IMR-90 (cell line): ENCODE data around the gene TMEM95. TPM values are rescaled to one million over a fixed set of nuclear protein-coding genes. Genes with fewer than 3 reads are reported as not detected.

ENCODE experiments used
- ATAC-seq: fragments of 200-7000 bp; cut with Tn5 transposase; 2 replicates; pipeline ENCODE4 v1.9.1; 2020; ENCODE audit warnings: low read depth, mild to moderate bottlenecking, moderate library complexity
- BruUV-seq: library from RNA; stranded (reverse); fragments of 400-500 nt; replicated peaks from 2 replicates; lab custom pipeline; 2021; lab: Mats Ljungman, UMichigan
- CTCF ChIA-PET: fragments of 300-600 bp; formaldehyde crosslinking; extraction: SDS; loops from one replicate; lab custom pipeline; 2021; ENCODE audit warnings: antibody characterized with exemption; lab: Yijun Ruan, JAX
- POLR2A ChIA-PET: fragments of 300-600 bp; sonication (Branson Sonifier 250); formaldehyde crosslinking; loops from one replicate; lab custom pipeline; 2022; ENCODE audit warnings: antibody characterized with exemption; ENCODE audit not compliant: unreplicated experiment; lab: Charles Lee
- DNase-seq: peaks from one replicate; pipeline ENCODE4 v3.0.0; 2013
- H2AFZ ChIP-seq: replicated peaks from 2 replicates; pipeline ENCODE3; 2013; ENCODE audit warnings: low read length, mild to moderate bottlenecking; ENCODE audit not compliant: poor library complexity
- H2AK5ac ChIP-seq: 2 replicates; pipeline ENCODE4 v1.6.1; 2013; ENCODE audit warnings: low read depth, low read length, inconsistent platforms
- H2AK9ac ChIP-seq: replicated peaks from 2 replicates; pipeline ENCODE3; 2013; ENCODE audit warnings: mild to moderate bottlenecking, low read depth, low read length, moderate library complexity; ENCODE audit not compliant: poor library complexity
- H2BK120ac ChIP-seq: 2 replicates; pipeline ENCODE4 v1.6.1; 2013; ENCODE audit warnings: low read depth, low read length, inconsistent platforms
- H2BK15ac ChIP-seq: 3 replicates; pipeline ENCODE4 v1.6.1; 2013; ENCODE audit warnings: low read depth, low read length, inconsistent platforms
- H2BK20ac ChIP-seq: 2 replicates; pipeline ENCODE4 v1.6.1; 2013; ENCODE audit warnings: low read depth, mild to moderate bottlenecking, inconsistent platforms, low read length, moderate library complexity
- H2BK5ac ChIP-seq: 2 replicates; pipeline ENCODE4 v1.6.1; 2013; ENCODE audit warnings: mild to moderate bottlenecking, low read depth, low read length, inconsistent platforms; ENCODE audit not compliant: poor library complexity, severe bottlenecking
- H3K14ac ChIP-seq: replicated peaks from 2 replicates; pipeline ENCODE4 v1.6.1; 2013; ENCODE audit warnings: low read depth, low read length, inconsistent platforms
- H3K18ac ChIP-seq: 2 replicates; pipeline ENCODE4 v1.6.1; 2013; ENCODE audit warnings: low read depth, low read length, control low read depth
- H3K23ac ChIP-seq: 2 replicates; pipeline ENCODE4 v1.6.1; 2013; ENCODE audit warnings: low read depth, low read length, inconsistent platforms
- H3K27ac ChIP-seq: 2 replicates; pipeline ENCODE4 v1.5.1; 2013; ENCODE audit warnings: mild to moderate bottlenecking, control low read depth, low read length; ENCODE audit not compliant: insufficient read depth
- H3K27me3 ChIP-seq: 2 replicates; pipeline ENCODE4 v1.6.1; 2013; ENCODE audit warnings: low read length; ENCODE audit not compliant: control insufficient read depth, insufficient read depth
- H3K36me3 ChIP-seq: 2 replicates; pipeline ENCODE4 v1.6.1; 2013; ENCODE audit warnings: low read length, mixed read lengths; ENCODE audit not compliant: control insufficient read depth, insufficient read depth
- H3K4ac ChIP-seq: 2 replicates; pipeline ENCODE4 v1.6.1; 2013; ENCODE audit warnings: low read depth, low read length, inconsistent platforms
- H3K4me1 ChIP-seq: 2 replicates; pipeline ENCODE4 v1.6.1; 2013; ENCODE audit warnings: low read length, mixed read lengths; ENCODE audit not compliant: control insufficient read depth, insufficient read depth
- H3K4me2 ChIP-seq: 2 replicates; pipeline ENCODE4 v1.6.1; 2013; ENCODE audit warnings: low read depth, mild to moderate bottlenecking, control low read depth, low read length, moderate library complexity
- H3K4me3 ChIP-seq: 2 replicates; pipeline ENCODE4 v1.5.1; 2013; ENCODE audit warnings: low read depth, mild to moderate bottlenecking, control low read depth, low read length, moderate library complexity; ENCODE audit not compliant: insufficient read depth
- H3K56ac ChIP-seq: 2 replicates; pipeline ENCODE4 v1.6.1; 2013; ENCODE audit warnings: low read length, inconsistent platforms; ENCODE audit not compliant: insufficient read depth; ENCODE audit errors: extremely low read depth
- H3K79me1 ChIP-seq, 2 experiments: 2 replicates each; pipeline ENCODE4 v1.6.1; 2013; ENCODE audit warnings: low read length in 2 of 2, inconsistent platforms in 1 of 2, low read depth in 1 of 2
- H3K9ac ChIP-seq: 2 replicates; pipeline ENCODE4 v1.6.1; 2013; ENCODE audit warnings: low read depth, low read length, control low read depth
- H3K9me1 ChIP-seq: 2 replicates; pipeline ENCODE4 v1.6.1; 2013; ENCODE audit warnings: low read length, inconsistent platforms; ENCODE audit not compliant: insufficient read depth
- H3K9me3 ChIP-seq: 2 replicates; pipeline ENCODE4 v1.6.1; 2013; ENCODE audit warnings: low read length; ENCODE audit not compliant: control insufficient read depth, insufficient read depth
- H4K20me1 ChIP-seq: 2 replicates; pipeline ENCODE4 v1.6.1; 2013; ENCODE audit warnings: low read length, inconsistent platforms; ENCODE audit not compliant: insufficient read depth
- H4K5ac ChIP-seq: 2 replicates; pipeline ENCODE4 v1.6.1; 2013; ENCODE audit warnings: mild to moderate bottlenecking, low read depth, low read length, control low read depth
- H4K8ac ChIP-seq, 2 experiments: 2 replicates each; pipeline ENCODE4 v1.6.1; 2013; ENCODE audit warnings: low read depth in 2 of 2, low read length in 2 of 2, control low read depth in 1 of 2, inconsistent platforms in 1 of 2
- H4K91ac ChIP-seq: 2 replicates; pipeline ENCODE4 v1.6.1; 2013; ENCODE audit warnings: low read depth, low read length, inconsistent platforms; ENCODE audit not compliant: insufficient read depth
- BHLHE40 ChIP-seq: fragments of 150-350 bp; IDR thresholded peaks from 2 replicates; pipeline ENCODE4 v1.6.1; 2016; ENCODE audit warnings: mild to moderate bottlenecking, low read depth, low read length
- CHD1 ChIP-seq: IDR thresholded peaks from 2 replicates; pipeline ENCODE4 v1.6.1; 2012; ENCODE audit warnings: low read depth, low read length, improper control_type of control experiment
- FOS ChIP-seq: fragments of 150-350 bp; IDR thresholded peaks from 2 replicates; pipeline ENCODE4 v1.6.1; 2016; ENCODE audit warnings: low read depth, low read length
- NFE2L2 ChIP-seq: fragments of 150-350 bp; IDR thresholded peaks from 2 replicates; pipeline ENCODE4 v1.6.1; 2016; ENCODE audit warnings: low read depth, mild to moderate bottlenecking, low read length
- RFX5 ChIP-seq: IDR thresholded peaks from 2 replicates; pipeline ENCODE4 v1.8.0; 2012; ENCODE audit warnings: low read depth, mild to moderate bottlenecking, low read length, moderate library complexity
- USF2 ChIP-seq: fragments of 150-350 bp; IDR thresholded peaks from 2 replicates; pipeline ENCODE4 v1.6.1; 2017; ENCODE audit warnings: mild to moderate bottlenecking, antibody characterized with exemption, low read length, low read depth
- WGBS, 2 experiments: methylation state at CpG; one replicate each; pipeline versions ENCODE4 v1.1.5 to v1.1.7; 2013; ENCODE audit warnings: missing lambda C conversion rate in 2 of 2; ENCODE audit not compliant: insufficient read length in 1 of 2; ENCODE audit errors: extremely low coverage in 2 of 2; 5-methylcytosine and 5-hydroxymethylcytosine counted together
- dilution Hi-C: fragments of 300-500 bp; cut with HindIII; formaldehyde crosslinking; loops from one replicate; pipeline ENCODE4 v1.14.3; 2018; ENCODE audit warnings: low sequenced_read_pairs; ENCODE audit not compliant: unreplicated experiment
- in situ Hi-C: fragments of 300-500 bp; cut with MboI; formaldehyde crosslinking; loops from 3 replicates; pipeline ENCODE4 v1.14.3; 2019; ENCODE audit warnings: low sequenced_read_pairs, inconsistent platforms, mixed read lengths
- intact Hi-C: fragments of 100-400 bp; cut with micrococcal nuclease; formaldehyde crosslinking; loops from 2 replicates; pipeline ENCODE4 v1.10.0; 2022
- polyA plus RNA-seq, 3 experiments: library from polyadenylated mRNA; depleted of rRNA; stranded (reverse); fragments of >200 nt; gene quantifications; 2 replicates each; pipeline ENCODE4 v1.2.3, GENCODE V29; 2012; ENCODE audit warnings: low replicate concordance in 1 of 3
- total RNA-seq: library from RNA; depleted of rRNA; stranded (reverse); fragments of >200 nt; gene quantifications from 2 replicates; pipeline ENCODE4 v1.2.3, GENCODE V29; 2012

The TMEM95 gene
- total and polyA plus RNA-seq, 2 of the 4 experiments (the other 2 are of a cell fraction), result not detected

GRCh38 chr17:7383371-7383741, 28.4 kb downstream of the TMEM95 start (continued):
- no peak for TF ChIP-seq BHLHE40

GRCh38 chr17:7383742-7384488, 29.0 kb downstream of the TMEM95 start:
- Histone ChIP-seq H4K5ac (no peak overlapping the region), H3K36me3 (peaks cover 10% of the 10 kb centered on the region; the same call in 1 of the 2 replicates), H3K4me1 (peaks cover 7% of the 10 kb centered on the region; the same call in 1 of the 2 replicates), H3K4me3 (peak overlapping the region; percentile 23), H2AK5ac (0 out of 2 replicates have a peak overlapping the region, but pooled peaks have one; percentile 20), H4K8ac (no peak overlapping the region; a peak in 1 of 4 replicates), H3K4me2 (peak overlapping the region; percentile 61), H3K14ac (0 out of 2 replicates have a peak overlapping the region, but pooled peaks have one; percentile 5), H2BK15ac (no peak overlapping the region), H2BK120ac (no peak overlapping the region), H3K4ac (no peak overlapping the region), H3K56ac (no peak overlapping the region), H3K18ac (no peak overlapping the region), H2AK9ac (peak overlapping the region; percentile 33), H2BK20ac (no peak overlapping the region), H3K27ac (no peak overlapping the region), H3K9me3 (peaks cover 8% of the 10 kb centered on the region; the same call in 1 of the 2 replicates), H4K20me1 (no peaks in the 10 kb centered on the region), H3K23ac (no peak overlapping the region; the same call in none of the 2 replicates), H2BK5ac (no peak overlapping the region), H2AFZ (peak overlapping the region; percentile 89), H3K9me1 (peaks cover 2% of the 10 kb centered on the region; the same call in 1 of the 2 replicates), H3K27me3 (peaks cover 26% of the 10 kb centered on the region), H3K79me1 (no peaks in the 10 kb centered on the region), H4K91ac (no peak overlapping the region), H3K9ac (no peak overlapping the region)
- in situ Hi-C loops, result no loop called here
- POLR2A ChIA-PET, result no interaction called here
- peak; percentile 13 for DNase-seq
- peak; percentile 84 for ATAC-seq
- dilution Hi-C loops, result no loop called here
- no peak for TF ChIP-seq RFX5
- no peak for TF ChIP-seq CHD1
- no peak for TF ChIP-seq FOS
- no peak for TF ChIP-seq NFE2L2
- TF ChIP-seq USF2, result no peak
- BruUV-seq, result no TSS peak
- intact Hi-C loops, result no loop called here
- 9% methylated on average over 44 of the region's 65 CpGs; no CpG with 5 or more reads in 1 of the 2 experiments for WGBS, 2 experiments
- CTCF ChIA-PET, result no interaction called here
